Activated CD8-positive, alpha-beta memory T cell treated with anti-CD3 and anti-CD28 coated beads for 4 hours (primary cell): ENCODE measurements around the gene PLCH2.
"Not testable (repeated sequence)": the region's sequence is repeated elsewhere in the genome, so short reads cannot be mapped to it uniquely, and the experiment has no call there.

Source experiments
- DNase-seq, 2 donors: peaks; one replicate each; pipeline ENCODE4 v3.0.0-alpha.2; 2020; ENCODE audit warnings: low read depth in 2 of 2

PLCH2 gene

GRCh38 chr1:2544875-2545640 is 69.0 kb downstream of the PLCH2 start:
- DNase-seq = no peak

- peak; percentile 77 to 80 for DNase-seq
Observed at GRCh38 chr1:2545754-2546514, 69.8 kb downstream of the PLCH2 start.

GRCh38 chr1:2546515-2547209 is 70.6 kb downstream of the PLCH2 start:
- DNase-seq = peak; percentile 53 to 70

GRCh38 chr1:2547210-2548067 is 71.3 kb downstream of the PLCH2 start:
- no peak for DNase-seq

GRCh38 chr1:2548068-2548589 is 72.0 kb downstream of the PLCH2 start:
- DNase-seq = peak in 1 of 2 donors; percentile 71

- DNase-seq = not testable (repeated sequence)
Observed at GRCh38 chr1:2549367-2550029, 73.4 kb downstream of the PLCH2 start.

- DNase-seq = not testable (repeated sequence)
Observed at GRCh38 chr1:2550309-2550861, 74.3 kb downstream of the PLCH2 start.

GRCh38 chr1:2551544-2551943 is 75.5 kb downstream of the PLCH2 start:
- DNase-seq = not testable (repeated sequence)

GRCh38 chr1:2552189-2552588 is 76.1 kb downstream of the PLCH2 start:
- no peak for DNase-seq

- not testable (repeated sequence) for DNase-seq
Observed at GRCh38 chr1:2553076-2553475, 77.0 kb downstream of the PLCH2 start.

GRCh38 chr1:2553871-2554620 is 78.0 kb downstream of the PLCH2 start:
- DNase-seq = no peak

- DNase-seq = no peak
Observed at GRCh38 chr1:2554621-2555387, 78.7 kb downstream of the PLCH2 start.
